Loucy (cell line): ENCODE data around the gene DHRS7B.

Source experiments
- CTCF ChIP-seq: fragments of 200-600 bp; sonication (generic); conservative IDR thresholded peaks from 2 replicates; pipeline ENCODE4 v1.5.1; 2014; ENCODE audit warnings: mild to moderate bottlenecking, antibody characterized with exemption, low read length
- EZH2phosphoT487 ChIP-seq: fragments of 200-600 bp; IDR thresholded peaks from 2 replicates; pipeline ENCODE4 v1.6.1; 2018; ENCODE audit warnings: antibody characterized with exemption, mild to moderate bottlenecking, moderate library complexity, borderline replicate concordance

GRCh38 chr17:21108651-21109050, 18.1 kb upstream of the DHRS7B start:
- TF ChIP-seq EZH2phosphoT487 (no peak), CTCF (no peak)
